Neural crest cell (in vitro differentiated cells): Measurements from ENCODE around the gene RPH3AL. TPM values are rescaled to one million over a fixed set of nuclear protein-coding genes. Genes with fewer than 3 reads are reported as not detected.
A peak's percentile ranks its signal among the peaks of the same experiment; 100 is the strongest.

Experiments used
- DNase-seq: peaks from one replicate; pipeline ENCODE4 v3.0.0; 2021; ENCODE audit warnings: low read depth, mixed read lengths, low spot score
- H3K27ac Mint-ChIP-seq: one replicate; pipeline ENCODE4 v1.8.0; 2021; ENCODE audit warnings: mild to moderate bottlenecking, mixed read lengths; ENCODE audit not compliant: unreplicated experiment
- H3K27me3 Mint-ChIP-seq: 2 replicates; pipeline ENCODE4 v1.8.0; 2021; ENCODE audit warnings: low read depth, mild to moderate bottlenecking, mixed read lengths
- H3K36me3 Mint-ChIP-seq: 2 replicates; pipeline ENCODE4 v1.8.0; 2021; ENCODE audit warnings: low read depth, mild to moderate bottlenecking, mixed read lengths
- H3K4me1 Mint-ChIP-seq: 2 replicates; pipeline ENCODE4 v1.8.0; 2021; ENCODE audit warnings: mixed read lengths
- H3K4me3 Mint-ChIP-seq: one replicate; pipeline ENCODE4 v1.8.0; 2021; ENCODE audit warnings: mild to moderate bottlenecking, mixed read lengths
- H3K9me3 Mint-ChIP-seq: 2 replicates; pipeline ENCODE4 v1.8.0; 2021; ENCODE audit warnings: mixed read lengths
- CTCF ChIP-seq: fragments of 200-600 bp; sonication (generic); conservative IDR thresholded peaks from 2 replicates; pipeline ENCODE4 v1.5.0; 2021; ENCODE audit warnings: antibody characterized with exemption, mild to moderate bottlenecking
- total RNA-seq: library from RNA; stranded (reverse); gene quantifications from 2 replicates; pipeline ENCODE4 v1.2.1, GENCODE V29; 2021

RPH3AL gene
- total RNA-seq, 1 donor from 2014 or later, result 1.9 TPM

- H3K4me3 Mint-ChIP-seq, result peak overlapping the region; percentile 62
- peaks cover 23% of the 10 kb centered on the region for H3K27me3 Mint-ChIP-seq
- no peaks in the 10 kb centered on the region for H3K9me3 Mint-ChIP-seq
- no peaks in the 10 kb centered on the region for H3K36me3 Mint-ChIP-seq
- peaks cover 11% of the 10 kb centered on the region for H3K4me1 Mint-ChIP-seq
- no peak for TF ChIP-seq CTCF
- H3K27ac Mint-ChIP-seq, result peak overlapping the region; percentile 35
- DNase-seq, result peak; percentile 38
Measured at GRCh38 chr17:333626-334396, 18.8 kb downstream of the RPH3AL start.

- peaks cover 23% of the 10 kb centered on the region for H3K27me3 Mint-ChIP-seq
- no peak overlapping the region for H3K4me3 Mint-ChIP-seq
Measured at GRCh38 chr17:332558-333322, 19.9 kb downstream of the RPH3AL start.

GRCh38 chr17:332023-332422 is 20.6 kb downstream of the RPH3AL start:
- peaks cover 19% of the 10 kb centered on the region for H3K27me3 Mint-ChIP-seq
- H3K27ac Mint-ChIP-seq, result peak overlapping the region; percentile 4
- no peaks in the 10 kb centered on the region for H3K9me3 Mint-ChIP-seq
- peaks cover 11% of the 10 kb centered on the region for H3K4me1 Mint-ChIP-seq
- DNase-seq, result no peak
- H3K36me3 Mint-ChIP-seq, result no peaks in the 10 kb centered on the region
- no peak overlapping the region for H3K4me3 Mint-ChIP-seq
- TF ChIP-seq CTCF, result no peak

More at GRCh38 chr17:332558-333322, 19.9 kb downstream of the RPH3AL start:
- no peak overlapping the region for H3K27ac Mint-ChIP-seq
- no peaks in the 10 kb centered on the region for H3K9me3 Mint-ChIP-seq
- no peaks in the 10 kb centered on the region for H3K36me3 Mint-ChIP-seq
- no peak for DNase-seq
- H3K4me1 Mint-ChIP-seq, result peaks cover 11% of the 10 kb centered on the region
- no peak for TF ChIP-seq CTCF

GRCh38 chr17:330993-331701 is 21.5 kb downstream of the RPH3AL start:
- Mint-ChIP-seq H3K9me3 (no peaks in the 10 kb centered on the region), H3K27ac (no peak overlapping the region), H3K27me3 (peaks cover 16% of the 10 kb centered on the region), H3K36me3 (no peaks in the 10 kb centered on the region), H3K4me1 (peaks cover 11% of the 10 kb centered on the region), H3K4me3 (no peak overlapping the region)
- no peak for TF ChIP-seq CTCF
- no peak for DNase-seq

GRCh38 chr17:329784-330420 is 22.7 kb downstream of the RPH3AL start:
- no peak for DNase-seq
- no peaks in the 10 kb centered on the region for H3K36me3 Mint-ChIP-seq
- TF ChIP-seq CTCF, result no peak
- H3K4me1 Mint-ChIP-seq, result peaks cover 11% of the 10 kb centered on the region
- no peaks in the 10 kb centered on the region for H3K9me3 Mint-ChIP-seq
- no peak overlapping the region for H3K27ac Mint-ChIP-seq
- no peak overlapping the region for H3K4me3 Mint-ChIP-seq
- peaks cover 6% of the 10 kb centered on the region for H3K27me3 Mint-ChIP-seq
